COLO829 (cell line): ENCODE measurements around the gene CEP63.

ENCODE experiments used
- DNase-seq: peaks from one replicate; pipeline ENCODE4 v3.0.0; 2012; ENCODE audit warnings: low spot score

Gene CEP63

DNA sequence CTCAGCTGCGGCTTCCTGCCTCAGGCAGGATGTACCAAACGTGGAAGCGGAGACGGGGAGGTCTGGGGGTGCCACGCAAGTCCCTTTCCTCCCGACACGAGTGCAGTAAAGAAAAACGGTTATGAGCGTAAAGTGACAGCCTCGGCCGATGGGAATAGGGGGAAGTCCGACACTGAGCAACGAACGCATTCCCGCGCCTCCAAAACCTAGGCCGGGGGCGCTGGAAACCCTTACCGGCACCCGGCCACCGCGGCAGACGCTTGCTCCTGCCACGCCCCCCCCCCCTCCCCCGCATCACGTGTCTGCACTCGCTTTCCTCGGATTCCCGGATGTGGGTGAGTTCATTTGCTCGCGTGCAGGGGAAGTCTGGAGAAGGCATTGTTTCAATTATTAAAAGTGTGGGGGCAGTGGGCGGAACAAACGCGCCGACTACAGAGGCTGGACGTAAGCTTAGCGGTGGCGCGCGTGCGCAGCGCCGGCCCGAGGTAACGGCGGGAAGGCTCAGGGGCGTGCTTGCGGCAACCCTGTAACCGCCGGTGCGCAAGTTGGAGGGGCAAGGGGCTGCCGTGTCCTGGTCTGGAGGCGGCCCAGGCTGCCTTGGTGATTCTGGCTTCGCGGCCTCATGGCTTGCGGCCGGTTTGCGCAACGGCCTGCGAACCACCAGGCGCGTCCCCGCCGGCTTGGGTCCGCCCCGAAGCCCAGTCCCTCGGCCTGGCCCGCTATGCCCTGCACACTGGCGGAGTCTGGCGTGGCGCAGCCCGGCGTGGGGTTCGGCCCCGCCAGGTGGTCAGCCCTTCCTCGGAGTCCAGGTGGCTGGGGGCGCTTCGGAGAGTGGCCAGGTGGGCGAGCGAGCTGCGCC lies at the start of gene CEP63, which contains the start of gene ANAPC13:
TSS of gene CEP63 (plus strand) at position 340 of the 859 bp plus-strand sequence. CDS start 9,264 bp downstream, outside the sequence.
TSS of gene ANAPC13 (minus strand) at position 268 of the 859 bp plus-strand sequence. CDS start 3,081 bp downstream, outside the sequence.
- peak; percentile 99 for DNase-seq

DNA sequence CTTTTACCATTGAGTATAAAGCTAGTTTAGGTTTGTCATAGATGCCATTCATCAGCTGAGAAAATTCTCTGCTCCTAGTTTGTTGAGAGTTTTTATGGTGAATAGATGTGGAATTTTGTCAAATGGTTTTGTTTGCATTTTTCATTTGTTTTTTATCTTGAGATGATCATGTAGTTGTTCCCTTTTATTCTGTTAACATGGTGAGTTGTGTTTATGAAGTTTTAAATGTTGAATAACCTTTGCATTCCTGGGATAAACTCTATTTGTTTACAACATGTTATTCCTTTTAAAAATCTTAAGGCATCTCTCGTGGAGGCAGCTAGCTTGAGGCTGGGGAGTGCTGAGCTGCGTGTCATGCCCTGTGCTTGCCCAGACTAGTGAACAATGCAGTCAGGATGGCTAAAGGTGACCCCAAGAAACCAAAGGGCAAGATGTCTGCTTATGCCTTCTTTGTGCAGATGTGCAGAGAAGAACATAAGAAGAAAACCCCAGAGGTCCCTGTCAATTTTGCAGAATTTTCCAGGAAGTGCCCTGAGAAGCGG lies 48.6 kb upstream of the CEP63 start:
- no peak for DNase-seq

DNA sequence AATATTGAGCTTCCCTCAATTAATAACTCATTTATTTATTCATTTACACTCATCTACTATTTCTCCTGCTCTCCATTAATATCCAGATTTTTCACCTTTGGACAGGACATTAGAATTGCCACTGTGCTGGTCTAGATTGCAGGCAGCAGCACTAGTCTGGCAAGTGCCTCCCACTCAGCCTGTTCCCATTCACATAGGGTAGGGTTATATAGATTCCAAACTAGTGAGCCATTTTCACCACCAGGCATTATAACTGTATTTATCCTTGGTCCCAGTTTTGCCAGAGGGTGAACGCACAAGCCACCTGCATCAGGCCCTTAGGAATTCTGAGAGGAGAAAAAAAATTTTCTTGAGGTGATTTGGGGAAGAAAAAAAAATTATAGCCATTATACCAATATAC lies 44.5 kb upstream of the CEP63 start:
- DNase-seq, result no peak

DNA sequence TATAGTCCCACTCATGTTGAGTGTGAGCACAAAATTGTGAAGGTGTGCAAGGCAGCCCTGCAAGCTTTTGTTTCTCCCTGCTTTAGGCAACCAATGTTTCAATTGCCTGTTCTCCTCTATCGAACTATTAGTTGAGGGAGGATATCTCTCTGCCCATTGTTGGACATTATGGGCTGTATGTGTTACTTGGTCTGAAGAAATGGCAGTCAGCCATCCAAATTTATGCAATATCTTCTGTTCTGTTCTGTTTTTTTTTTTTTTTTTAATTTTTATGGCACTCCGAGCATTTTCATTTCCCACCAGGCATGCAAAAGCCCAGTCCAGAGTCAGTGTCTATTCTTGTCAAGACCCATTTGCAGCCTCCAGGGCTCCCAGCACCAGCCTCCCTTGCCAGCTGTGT lies 44.0 kb upstream of the CEP63 start:
- no peak for DNase-seq

DNA sequence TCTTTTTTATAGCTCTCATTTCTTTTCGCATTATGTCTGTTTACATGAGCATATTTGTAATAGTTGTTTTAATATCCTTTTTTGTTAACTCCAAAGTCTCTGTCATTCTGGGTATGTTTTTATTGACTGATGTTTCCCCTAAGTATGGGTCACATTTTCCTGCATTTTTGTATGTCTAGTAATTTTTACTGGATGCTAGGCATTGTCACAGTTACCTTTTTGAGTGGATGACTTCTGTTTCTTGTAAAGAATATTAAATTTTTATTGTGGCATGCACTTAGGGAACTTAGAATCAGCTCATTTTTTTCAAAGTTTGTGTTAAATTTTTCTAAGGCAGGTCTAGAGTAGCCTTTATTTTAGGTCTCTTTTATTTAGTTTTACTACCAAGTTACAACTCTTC lies 40.8 kb upstream of the CEP63 start:
- DNase-seq, result no peak

DNA sequence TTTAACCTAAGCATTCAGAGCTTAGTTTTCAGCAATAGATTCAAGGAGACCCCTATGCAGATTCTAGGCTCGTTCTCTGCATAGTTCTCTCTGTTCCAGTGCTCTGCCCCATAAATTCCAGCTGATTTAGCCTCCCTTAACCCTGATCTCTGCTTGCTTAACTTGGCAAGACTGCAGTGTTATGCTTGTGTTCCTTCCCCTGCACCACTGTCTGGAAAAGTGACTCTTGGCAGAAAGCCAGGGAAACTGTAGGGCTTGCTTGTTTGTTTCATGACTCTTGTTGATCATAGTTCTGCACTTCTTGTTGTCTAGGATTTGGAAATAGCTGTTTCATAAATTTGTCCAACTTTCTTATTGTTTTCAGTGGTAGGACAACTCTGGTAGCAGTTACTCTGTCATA lies 40.2 kb upstream of the CEP63 start:
- DNase-seq, result no peak

DNA sequence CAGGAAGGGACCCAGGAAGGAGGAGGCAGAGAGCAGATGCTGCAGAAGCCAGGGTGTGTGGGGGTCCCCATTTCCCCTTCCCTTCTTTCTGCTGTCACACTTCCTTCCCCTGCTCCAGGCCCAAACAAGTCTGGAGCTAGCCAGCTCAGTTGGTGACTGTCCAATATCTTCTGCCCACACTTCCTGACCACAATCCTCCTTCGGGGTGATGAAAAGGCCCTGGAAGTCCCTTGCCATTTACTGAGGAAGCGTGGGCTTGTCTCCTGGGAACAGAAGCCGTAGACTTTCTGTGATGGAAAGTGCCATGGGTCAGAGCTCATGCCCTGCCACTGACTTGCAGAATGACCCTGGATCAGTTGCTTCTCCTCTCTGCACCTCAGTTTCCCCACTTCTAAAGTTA lies 39.1 kb upstream of the CEP63 start:
- DNase-seq, result peak; percentile 39

DNA sequence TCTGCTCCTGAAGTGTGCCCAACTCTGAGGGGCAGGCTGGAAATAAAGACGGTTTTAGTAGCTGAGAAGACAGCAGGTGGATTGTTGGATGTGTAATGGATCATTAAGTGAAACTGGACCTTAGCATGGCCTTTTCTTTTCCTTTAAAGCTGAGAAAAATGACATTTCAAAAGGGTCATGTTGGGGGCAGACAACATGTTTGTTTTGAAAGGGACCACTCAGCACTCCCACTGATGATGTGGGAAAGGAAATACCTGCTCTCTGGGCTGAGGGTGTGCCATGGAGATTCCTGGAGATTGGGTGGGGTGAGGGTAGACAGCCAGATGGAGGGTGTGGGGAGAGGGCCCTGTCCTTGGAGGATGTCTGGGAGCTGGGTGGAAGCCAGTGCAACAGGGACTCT lies 38.5 kb upstream of the CEP63 start:
- DNase-seq, result no peak

DNA sequence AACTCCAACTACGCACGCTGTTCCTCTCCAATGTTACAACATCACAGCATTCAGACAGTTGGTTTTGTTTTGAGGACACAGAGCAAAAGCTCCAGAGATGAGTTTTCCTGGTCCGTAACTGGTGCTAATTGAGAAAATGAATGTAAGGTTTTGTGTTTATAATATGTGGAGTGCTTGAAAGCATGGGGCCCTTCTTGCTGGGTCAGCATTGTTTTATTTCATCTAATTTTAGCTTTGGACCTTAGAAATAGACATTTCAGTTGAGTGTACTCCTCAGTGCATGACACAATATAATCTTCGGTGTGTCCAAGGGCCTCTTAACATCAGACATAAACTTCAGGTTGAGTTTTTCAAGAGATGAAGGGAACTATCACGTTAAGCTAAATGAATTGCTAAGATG lies 37.2 kb upstream of the CEP63 start:
- DNase-seq, result no peak

DNA sequence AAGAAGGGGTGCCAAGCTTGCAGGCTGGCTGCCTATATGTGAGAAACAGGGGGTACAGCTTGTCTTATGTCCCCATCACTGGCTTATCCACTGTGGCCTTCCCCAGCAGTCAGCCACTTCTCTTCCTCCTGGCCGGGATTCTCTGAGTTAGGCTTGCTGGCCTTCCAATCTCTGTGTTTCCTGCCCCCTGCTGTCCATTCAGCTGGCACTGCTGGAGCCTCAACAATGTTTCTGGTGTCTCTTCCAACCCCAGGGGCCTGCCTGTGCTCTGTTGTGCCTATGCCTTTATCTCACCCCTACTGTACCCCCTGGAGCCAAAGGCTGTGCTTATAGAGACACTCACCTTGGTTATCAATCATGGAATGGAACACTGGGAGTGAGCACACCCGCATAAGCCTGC lies 36.6 kb upstream of the CEP63 start:
- no peak for DNase-seq

DNA sequence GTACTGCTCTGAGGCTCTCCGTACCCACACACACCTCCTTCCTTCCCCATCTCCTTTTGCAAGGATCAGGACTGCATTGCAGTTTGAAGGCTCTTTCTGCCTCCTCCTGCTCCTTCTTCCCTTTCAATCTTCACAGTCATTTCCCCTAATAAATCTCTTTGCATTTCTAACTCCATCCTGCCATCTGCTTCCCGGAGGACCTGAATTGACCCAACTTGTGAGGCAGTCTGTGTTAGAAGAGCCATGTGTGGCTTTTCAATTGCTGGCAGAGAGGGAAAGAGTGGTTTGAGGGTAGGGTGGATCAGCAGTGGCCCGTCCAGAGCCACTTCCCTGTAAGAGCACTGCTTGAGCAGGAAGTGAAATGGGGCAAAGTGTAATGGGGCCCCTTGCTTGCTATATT lies 35.9 kb upstream of the CEP63 start:
- no peak for DNase-seq

DNA sequence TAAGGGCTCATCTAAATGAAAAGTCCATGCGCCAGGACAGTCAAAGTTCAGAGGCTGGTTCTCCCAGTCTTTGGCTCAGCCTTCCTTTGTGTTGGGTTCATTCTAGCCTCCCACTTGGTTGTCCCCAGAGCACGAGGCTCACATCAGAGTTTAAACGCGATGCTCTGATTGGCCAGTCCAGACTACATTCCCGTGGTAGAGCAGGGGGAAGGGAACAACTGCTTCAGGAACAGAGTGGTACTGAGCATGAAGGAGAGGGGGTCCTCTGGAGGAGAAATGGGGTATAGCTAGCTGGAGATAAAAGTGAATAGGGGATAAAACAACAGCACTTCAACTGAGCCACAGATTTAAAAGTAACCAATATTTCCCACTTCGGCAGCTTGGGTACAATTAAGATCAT lies 32.2 kb upstream of the CEP63 start:
- no peak for DNase-seq

DNA sequence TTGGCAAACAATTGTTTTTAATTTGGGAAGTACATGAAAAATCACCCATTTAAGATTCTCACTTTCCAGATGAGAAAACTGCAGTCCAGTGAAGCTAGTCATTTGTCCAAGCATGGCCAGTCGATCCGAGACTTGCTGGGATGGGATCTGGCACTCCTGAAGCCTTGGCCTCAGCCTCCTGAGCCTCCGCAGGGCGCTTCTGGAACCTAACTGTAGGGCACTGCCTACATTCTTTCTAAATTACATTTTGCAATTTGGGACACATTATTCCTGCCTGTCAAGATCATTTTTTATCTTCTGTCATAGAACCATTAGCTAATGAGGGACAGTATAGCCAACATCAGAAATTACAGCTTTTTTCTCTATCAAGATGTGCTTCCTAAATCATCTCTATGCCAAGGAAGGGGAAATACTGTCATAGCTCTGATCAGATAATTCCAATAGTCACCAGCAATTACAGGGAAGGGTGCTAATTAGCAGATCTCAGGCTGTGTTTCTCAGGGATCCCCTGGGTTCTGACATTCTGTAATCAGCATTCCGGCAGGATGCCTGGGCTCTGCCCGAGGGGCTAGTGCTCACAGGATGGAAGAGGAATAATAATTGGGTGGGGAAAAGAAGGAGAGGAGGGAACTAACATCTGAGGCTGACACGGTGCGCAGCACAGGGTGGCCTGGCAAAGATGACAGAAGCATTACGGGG lies 28.3 kb upstream of the CEP63 start:
- DNase-seq, result no peak

DNA sequence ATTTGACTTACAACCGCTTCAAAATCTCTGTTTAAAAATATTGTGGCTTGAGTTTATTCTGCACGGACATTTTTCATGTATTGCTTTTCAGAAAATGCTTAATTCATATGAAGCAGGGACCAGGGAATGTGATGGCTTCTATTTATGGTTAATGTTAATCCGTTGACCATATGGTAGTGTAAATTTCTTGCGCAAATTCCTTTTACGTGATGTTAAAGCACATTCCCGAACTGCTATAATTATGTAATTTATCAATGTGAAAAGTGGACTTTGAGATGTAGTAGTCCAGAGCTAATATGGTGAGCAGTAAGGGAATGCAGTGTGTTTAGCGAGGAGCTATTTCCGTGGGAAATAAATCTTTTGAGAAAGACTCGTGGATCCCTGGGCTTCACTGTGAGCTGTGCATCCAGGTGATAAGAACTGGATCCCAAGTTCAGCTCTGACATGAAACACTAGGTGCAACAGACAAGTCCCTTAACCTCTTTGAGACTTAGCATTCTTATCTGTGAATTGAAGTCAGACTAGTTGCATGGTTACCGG lies 27.4 kb upstream of the CEP63 start:
- DNase-seq, result no peak

DNA sequence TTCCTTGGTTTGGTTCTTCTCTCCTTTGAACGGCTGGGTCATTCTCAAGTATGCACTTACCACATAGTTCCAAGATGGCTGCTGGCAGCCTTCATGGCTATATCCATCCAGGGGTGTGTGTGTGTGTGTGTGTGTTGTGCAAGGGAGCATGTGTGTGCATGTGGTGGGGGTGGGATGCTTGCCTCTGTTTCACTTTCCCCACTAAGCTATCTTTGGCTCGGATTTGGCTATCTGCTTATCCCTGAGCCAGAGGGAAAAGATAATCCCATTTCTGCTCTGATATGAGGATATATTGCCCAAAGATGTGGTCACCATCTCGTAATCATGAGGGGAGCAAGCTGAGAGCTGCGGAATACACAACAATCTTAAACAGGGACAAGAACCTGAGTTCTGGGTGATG lies 26.3 kb upstream of the CEP63 start:
- DNase-seq, result no peak

DNA sequence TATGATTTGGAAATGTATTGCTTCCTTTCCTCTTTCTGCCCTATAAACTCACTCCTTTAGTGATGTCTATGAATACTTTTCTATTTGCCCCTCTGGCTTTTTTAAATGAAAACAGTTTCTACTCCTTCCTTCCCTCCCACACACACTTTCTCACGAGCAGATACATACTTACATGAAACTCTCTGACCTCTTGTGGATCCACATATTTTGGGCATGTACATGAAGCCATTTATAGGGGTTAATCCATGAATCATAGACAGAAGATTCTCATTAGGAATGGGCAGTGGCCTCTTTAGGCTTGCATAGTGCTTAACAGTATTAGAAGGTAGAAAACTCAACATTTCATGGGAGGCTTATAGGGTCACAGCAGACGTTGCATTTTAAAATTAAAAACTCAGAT lies 24.9 kb upstream of the CEP63 start:
- no peak for DNase-seq

DNA sequence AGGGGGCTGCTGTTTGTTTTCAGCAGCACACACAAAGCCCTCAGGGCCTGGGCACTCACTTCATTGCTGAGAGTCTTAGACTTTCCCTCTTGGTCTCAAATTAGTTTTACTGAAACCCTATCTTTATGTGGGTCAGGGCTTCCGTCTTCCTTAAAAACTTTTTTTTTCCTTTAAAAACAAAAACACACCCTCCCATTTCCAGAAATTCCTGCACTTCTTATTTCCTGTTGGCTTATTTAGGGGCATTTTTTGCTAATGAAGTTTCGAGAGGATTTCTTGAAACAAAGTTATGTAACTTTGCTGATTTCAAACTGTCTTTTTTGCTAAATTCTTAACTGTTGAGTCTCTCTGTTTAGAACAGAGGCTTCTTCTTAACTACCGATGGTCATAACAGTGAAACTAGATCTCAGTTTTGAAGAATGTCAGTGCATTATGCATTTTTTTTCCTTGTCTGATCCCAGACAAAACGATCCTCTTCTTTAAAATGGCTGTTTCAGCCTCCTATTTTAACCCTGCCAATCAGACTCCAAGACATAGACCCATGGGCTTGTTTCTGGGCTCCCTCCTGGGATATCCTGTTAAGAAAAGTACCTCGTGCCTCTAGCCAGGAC lies 23.4 kb upstream of the CEP63 start:
- DNase-seq, result peak; percentile 43

DNA sequence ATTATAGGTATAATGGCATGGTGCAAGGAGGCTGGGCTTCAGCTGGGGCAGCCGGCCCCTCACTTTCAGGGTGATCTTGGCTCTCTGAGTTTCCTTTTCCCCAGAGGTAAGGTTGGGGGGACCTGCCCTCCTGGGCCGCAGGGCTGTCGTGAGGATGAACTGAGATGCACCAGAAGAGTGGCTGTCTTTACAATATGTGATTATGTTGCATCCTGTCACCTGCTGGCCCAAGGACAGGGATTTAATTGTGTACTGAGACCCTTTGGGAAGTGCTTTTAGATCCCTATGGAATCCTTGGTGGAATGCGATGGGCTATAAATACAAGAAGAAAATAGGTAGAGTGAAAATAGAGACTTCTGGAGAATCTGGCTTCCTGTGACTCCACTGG lies 22.2 kb upstream of the CEP63 start:
- no peak for DNase-seq

DNA sequence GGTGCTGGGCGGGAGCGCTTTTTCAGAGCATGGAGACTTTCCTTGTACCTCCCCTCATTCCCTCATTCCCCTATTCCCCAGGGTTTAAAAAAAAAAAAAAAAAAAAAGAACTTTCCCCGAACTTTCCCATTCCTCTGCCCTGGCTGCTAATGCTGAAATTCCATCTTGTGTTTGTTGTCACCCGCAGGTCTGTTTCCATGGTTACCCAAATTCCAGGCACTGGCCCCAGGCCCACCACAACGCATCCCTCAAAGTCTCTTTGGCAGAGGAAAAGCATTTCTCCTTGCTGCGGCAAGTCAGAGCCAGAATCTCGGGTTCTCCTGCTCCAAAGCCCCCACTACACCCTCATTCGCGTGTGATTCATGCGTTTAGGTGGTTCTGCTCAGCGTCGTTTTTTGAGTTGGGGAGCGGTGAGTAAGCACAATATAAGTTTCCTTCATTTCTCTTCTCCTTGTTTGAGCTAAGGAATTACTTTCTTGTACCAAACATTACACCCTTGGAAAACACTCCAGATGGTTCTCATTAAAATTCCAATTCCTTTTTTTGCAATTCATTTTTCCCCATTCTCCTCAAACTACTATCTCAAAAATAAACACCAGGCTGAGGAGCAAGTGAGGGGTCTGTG lies 21.7 kb upstream of the CEP63 start:
- no peak for DNase-seq

DNA sequence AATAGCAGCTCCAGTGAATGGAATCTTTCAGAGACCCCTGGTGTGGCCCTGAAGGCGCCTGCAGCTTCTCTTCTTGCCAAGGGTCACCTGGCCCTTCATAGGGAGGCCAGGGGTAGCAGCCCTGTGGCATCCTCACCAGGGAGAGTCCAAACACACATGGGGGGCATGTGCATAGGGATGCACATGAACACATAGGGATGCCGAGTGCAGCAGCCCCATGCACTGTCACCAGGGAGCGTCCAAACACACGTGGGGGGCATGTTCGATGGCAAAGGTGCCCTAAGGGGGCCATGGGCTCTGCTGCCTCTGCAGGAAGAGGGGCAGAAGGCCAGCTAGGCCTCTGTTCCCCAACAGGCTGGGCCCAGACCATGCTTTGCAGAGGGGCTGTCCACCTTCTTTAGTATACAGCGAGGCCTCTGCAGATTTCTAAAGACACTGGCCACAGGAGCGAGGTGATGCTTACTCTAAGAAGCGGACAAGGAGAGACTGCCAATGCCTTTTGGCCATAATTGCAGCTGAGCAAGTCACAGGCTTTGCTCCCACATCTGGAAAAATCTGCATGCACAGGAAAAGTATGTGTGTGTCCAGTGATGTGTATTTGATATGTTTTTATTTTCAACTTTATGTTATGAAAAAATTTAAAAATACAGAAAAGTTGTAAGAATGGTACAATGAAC lies 21.0 kb upstream of the CEP63 start:
- DNase-seq, result no peak

DNA sequence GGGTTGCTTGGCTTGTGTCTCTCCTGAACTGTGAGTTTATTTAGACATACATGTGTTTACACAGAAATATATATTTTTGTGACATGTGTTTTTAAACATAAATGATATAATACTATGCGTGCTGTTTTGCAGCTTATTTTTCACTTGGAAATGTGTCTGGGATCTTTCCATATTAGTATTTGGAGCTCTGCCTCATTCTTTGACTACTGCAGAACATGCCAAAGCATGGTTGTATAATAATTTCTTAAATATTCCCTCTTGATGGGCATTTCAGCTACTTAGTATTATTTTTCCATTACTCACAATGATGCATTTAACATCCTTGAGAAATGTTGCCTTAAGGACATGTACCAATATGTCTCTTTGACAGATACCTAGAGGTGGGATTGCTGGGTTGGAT lies 19.5 kb upstream of the CEP63 start:
- DNase-seq, result no peak
